Fibroblast of the aortic adventitia (primary cell): Measurements from ENCODE around the gene RHOT1. TPM values are rescaled to one million over a fixed set of nuclear protein-coding genes. Genes with fewer than 3 reads are reported as not detected.

Source experiments
- DNase-seq: peaks from one replicate; pipeline ENCODE4 v3.0.0-alpha.2; 2010; ENCODE audit warnings: low read depth
- H3K4me3 ChIP-seq: 2 replicates; pipeline ENCODE4 v1.5.1; 2011; ENCODE audit warnings: low read depth, mild to moderate bottlenecking, control low read depth, low read length, moderate library complexity
- small RNA-seq: library from RNA; depleted of rRNA; stranded (forward); fragments of <200 nt; gene quantifications from one replicate; pipeline ENCODE3, GENCODE V24; 2012
- total RNA-seq: library from RNA; depleted of rRNA; stranded (reverse); fragments of >200 nt; gene quantifications from 2 replicates; pipeline ENCODE4 v1.2.3, GENCODE V29; 2012; ENCODE audit warnings: low replicate concordance
- TF ChIP-seq, protein P1 (sequence below): IDR thresholded peaks from 2 replicates; pipeline ENCODE4 v1.5.1; 2011; ENCODE audit warnings: mild to moderate bottlenecking, low read length, control low read depth, inconsistent platforms; ENCODE audit not compliant: insufficient read depth

RHOT1 gene
- total RNA-seq, 1 donor, result 50.5 TPM

DNA sequence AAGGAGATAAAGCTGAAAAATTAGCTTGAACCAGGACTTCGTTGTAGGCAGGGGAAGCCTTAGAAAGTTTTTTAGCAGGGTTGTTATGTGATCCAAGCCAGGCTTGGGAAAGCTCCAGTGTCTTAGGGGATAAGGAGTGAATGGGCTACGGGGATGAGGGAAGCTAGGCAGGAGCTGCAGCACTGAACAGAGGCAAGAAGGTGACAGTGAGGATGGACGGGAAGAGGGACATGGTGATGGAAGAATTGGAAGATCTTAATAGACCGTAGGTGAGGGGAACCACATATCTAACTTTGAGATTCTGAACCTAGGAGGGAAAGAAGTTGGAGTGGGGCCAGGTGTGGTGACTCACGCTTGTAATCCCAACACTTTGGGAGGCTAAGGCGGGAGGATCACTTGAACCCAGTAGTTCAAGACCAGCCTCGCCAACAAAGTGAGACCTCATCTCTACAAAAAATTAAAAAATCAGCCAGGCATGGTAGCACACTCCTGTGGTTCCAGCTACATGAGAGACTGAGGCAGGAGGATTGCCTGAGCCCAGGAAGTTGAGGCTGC is 126.5 kb downstream of the RHOT1 start:
- no peak overlapping the region for H3K4me3 ChIP-seq
- TF ChIP-seq, protein P1, sequence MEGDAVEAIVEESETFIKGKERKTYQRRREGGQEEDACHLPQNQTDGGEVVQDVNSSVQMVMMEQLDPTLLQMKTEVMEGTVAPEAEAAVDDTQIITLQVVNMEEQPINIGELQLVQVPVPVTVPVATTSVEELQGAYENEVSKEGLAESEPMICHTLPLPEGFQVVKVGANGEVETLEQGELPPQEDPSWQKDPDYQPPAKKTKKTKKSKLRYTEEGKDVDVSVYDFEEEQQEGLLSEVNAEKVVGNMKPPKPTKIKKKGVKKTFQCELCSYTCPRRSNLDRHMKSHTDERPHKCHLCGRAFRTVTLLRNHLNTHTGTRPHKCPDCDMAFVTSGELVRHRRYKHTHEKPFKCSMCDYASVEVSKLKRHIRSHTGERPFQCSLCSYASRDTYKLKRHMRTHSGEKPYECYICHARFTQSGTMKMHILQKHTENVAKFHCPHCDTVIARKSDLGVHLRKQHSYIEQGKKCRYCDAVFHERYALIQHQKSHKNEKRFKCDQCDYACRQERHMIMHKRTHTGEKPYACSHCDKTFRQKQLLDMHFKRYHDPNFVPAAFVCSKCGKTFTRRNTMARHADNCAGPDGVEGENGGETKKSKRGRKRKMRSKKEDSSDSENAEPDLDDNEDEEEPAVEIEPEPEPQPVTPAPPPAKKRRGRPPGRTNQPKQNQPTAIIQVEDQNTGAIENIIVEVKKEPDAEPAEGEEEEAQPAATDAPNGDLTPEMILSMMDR, result no peak
- no peak for DNase-seq

- DNase-seq, result no peak
- TF ChIP-seq, protein P1, result no peak
Observed at GRCh38 chr17:32269377-32269776, 127.1 kb downstream of the RHOT1 start.

DNA sequence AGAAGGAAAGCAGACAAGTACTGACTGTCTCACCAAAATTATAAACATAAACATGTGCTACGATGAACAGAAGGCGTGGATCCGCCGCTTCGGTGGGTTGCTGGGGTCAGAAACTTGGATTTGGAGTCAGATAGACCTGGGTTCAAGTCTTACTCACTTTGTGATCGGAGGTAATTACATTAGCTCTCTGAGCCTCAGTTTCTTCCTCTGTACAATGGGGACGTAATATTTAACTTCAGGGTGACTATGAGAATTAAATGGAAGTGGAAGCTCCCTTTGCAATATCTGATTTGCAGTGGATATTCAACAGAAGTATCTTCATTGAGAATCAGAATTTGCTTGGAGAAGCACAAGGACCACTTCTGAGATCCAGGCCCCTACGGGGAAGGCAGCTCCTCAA is 129.5 kb downstream of the RHOT1 start:
- DNase-seq, result no peak
- no peak overlapping the region for H3K4me3 ChIP-seq
- TF ChIP-seq, protein P1, result no peak

More at GRCh38 chr17:32269377-32269776, 127.1 kb downstream of the RHOT1 start:
- H3K4me3 ChIP-seq, result no peak overlapping the region

DNA sequence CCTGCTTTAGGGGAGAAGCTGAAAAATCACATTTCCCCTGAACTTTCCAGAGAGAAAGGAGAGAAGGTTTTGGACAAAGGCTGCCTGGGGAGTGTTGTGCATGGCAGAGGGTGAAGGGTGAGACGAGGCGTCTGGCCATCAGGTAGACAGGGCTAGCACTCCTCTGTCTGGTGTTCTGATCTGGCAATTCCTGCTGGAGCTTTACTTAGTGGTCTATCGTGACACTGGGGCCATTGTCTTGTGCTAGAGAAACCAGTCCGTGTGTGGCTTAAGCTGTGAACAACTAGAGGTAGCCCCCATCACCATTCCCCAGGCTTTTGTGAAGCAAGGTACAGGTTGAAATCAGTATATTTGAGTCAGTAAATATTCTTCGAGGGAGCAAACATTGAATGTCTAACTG is 131.8 kb downstream of the RHOT1 start:
- DNase-seq, result no peak
- no peak overlapping the region for H3K4me3 ChIP-seq
- TF ChIP-seq, protein P1, result no peak

GRCh38 chr17:32274643-32275042 is 132.3 kb downstream of the RHOT1 start:
- TF ChIP-seq, protein P1, result no peak
- no peak overlapping the region for H3K4me3 ChIP-seq
- no peak for DNase-seq

Small RNAs within 50 kb of the gene (small RNA-seq; reads per million reads assigned to genes)
- 0.25 reads per million for gene UBL5P2

Other genes with a start within 250 kb of the RHOT1 start
- gene UTP6, start 240.8 kb upstream of the RHOT1 start, total RNA-seq, result 50.4 and 53.5 TPM in 2 replicates
- gene SUZ12, start 205.5 kb upstream of the RHOT1 start, total RNA-seq, result 16.2 and 36.2 TPM in 2 replicates
- gene LRRC37B, start 135.1 kb upstream of the RHOT1 start, total RNA-seq, result 7.7 and 18.0 TPM in 2 replicates
- 0.09 TPM in 1 of 2 replicates, not detected in the other for gene RHBDL3, start 123.3 kb downstream of the RHOT1 start, total RNA-seq
- 18.0 and 19.2 TPM in 2 replicates for gene C17orf75, start 199.7 kb downstream of the RHOT1 start, total RNA-seq
- gene ZNF207, start 207.7 kb downstream of the RHOT1 start, total RNA-seq, result 92.6 and 202 TPM in 2 replicates